ENCODE data around the gene PRKAR1B. TPM values are rescaled to one million over a fixed set of nuclear protein-coding genes. Genes with fewer than 3 reads are reported as not detected.

Gene PRKAR1B
- total RNA-seq, 1 donor from 2014 or later: 11.8 TPM

DNA sequence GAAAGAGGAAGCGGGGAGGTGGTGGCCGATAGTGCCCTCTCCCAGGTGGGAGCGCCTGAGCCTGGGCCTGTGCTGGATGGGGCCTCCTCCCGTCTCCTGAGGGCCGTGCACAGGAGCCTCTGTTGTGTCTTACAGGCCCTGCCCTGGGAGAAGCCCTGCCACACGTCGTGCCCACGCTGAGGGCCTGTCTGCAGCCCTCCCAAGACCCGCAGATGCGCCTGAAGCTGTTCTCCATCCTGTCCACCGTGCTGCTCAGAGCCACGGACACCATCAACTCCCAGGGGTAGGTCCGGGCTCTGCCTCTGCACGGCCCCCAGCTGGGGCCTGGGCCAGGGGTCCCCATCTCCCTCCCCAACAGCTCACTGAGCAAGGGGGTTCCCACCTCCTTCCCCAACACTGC lies 43.3 kb upstream of the PRKAR1B start:
- Histone ChIP-seq H3K9ac (no peak overlapping the region), H3K4me2 (no peak overlapping the region), H3K4me3 (no peak overlapping the region), H3K27ac (no peak overlapping the region), H3K9me3 (ENCODE audit: low read depth) (no peaks in the 10 kb centered on the region), H3F3A (ENCODE audit: low read depth) (peaks cover 6% of the 10 kb centered on the region), H4K20me1 (ENCODE audit: low read depth) (no peaks in the 10 kb centered on the region), H3K4me1 (no peaks in the 10 kb centered on the region), H2AFZ (replicated peaks) (no peak overlapping the region), H3K36me3 (no peaks in the 10 kb centered on the region), H3K27me3 (no peaks in the 10 kb centered on the region), H3K79me2 (ENCODE audit: low read depth) (no peaks in the 10 kb centered on the region)
- Mint-ChIP-seq H3K36me3 (peaks cover 18% of the 10 kb centered on the region), H3K4me3 (no peak overlapping the region), H3K27me3 (ENCODE audit: insufficient read depth, low read depth) (peaks cover 3% of the 10 kb centered on the region), H3K27ac (no peak overlapping the region), H3K4me1 (no peaks in the 10 kb centered on the region), H3K9me3 (peaks cover 2% of the 10 kb centered on the region)
- no peak for DNase-seq (ENCODE audit: low spot score)
- TF ChIP-seq EZH2phosphoT487 (IDR thresholded peaks at IDR 0.05): no peak
- TF ChIP-seq, protein P1, sequence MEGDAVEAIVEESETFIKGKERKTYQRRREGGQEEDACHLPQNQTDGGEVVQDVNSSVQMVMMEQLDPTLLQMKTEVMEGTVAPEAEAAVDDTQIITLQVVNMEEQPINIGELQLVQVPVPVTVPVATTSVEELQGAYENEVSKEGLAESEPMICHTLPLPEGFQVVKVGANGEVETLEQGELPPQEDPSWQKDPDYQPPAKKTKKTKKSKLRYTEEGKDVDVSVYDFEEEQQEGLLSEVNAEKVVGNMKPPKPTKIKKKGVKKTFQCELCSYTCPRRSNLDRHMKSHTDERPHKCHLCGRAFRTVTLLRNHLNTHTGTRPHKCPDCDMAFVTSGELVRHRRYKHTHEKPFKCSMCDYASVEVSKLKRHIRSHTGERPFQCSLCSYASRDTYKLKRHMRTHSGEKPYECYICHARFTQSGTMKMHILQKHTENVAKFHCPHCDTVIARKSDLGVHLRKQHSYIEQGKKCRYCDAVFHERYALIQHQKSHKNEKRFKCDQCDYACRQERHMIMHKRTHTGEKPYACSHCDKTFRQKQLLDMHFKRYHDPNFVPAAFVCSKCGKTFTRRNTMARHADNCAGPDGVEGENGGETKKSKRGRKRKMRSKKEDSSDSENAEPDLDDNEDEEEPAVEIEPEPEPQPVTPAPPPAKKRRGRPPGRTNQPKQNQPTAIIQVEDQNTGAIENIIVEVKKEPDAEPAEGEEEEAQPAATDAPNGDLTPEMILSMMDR (IDR thresholded peaks at IDR 0.05): no peak
- TF ChIP-seq EZH2 (IDR thresholded peaks at IDR 0.05): no peak

DNA sequence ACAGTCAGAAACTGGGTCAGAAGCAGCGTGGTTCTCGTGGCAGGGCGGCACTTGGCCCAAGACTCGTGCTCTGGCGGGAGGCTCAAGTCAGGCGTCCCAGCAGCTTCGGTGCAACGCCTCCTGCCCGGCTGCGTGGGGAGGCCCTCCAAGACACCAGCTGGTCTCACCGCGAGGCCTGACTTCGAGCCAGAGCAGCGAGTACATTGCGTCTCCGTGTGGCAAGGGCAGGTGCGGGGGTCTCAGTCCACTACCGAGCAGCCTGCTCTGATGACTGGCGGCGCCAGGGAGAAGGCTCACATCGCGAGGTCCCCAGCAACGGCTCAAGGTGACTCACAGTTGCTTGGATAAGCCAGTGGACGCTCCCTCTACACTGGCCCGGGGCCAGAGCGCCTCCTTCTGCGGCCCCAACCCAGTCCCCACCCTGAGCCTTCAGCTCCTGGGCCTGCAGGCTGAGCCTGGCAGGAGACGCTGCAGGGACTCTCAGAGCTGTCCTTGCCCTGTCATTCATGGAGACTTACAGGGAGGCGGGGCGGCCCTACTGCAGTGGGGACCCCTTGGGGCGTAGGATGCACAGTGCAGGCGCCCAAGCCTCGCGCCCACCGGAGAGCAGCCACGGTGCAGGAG lies 41.9 kb upstream of the PRKAR1B start:
- DNase-seq (ENCODE audit: low spot score): peak; percentile 68
- Histone ChIP-seq H3K9ac (no peak overlapping the region), H3K4me3 (no peak overlapping the region), H3K4me1 (no peaks in the 10 kb centered on the region), H3K36me3 (no peaks in the 10 kb centered on the region), H3K27ac (no peak overlapping the region), H3F3A (ENCODE audit: low read depth) (peaks cover 2% of the 10 kb centered on the region), H4K20me1 (ENCODE audit: low read depth) (no peaks in the 10 kb centered on the region), H2AFZ (replicated peaks) (no peak overlapping the region), H3K9me3 (ENCODE audit: low read depth) (no peaks in the 10 kb centered on the region), H3K79me2 (ENCODE audit: low read depth) (no peaks in the 10 kb centered on the region), H3K4me2 (no peak overlapping the region), H3K27me3 (no peaks in the 10 kb centered on the region)
- TF ChIP-seq EZH2phosphoT487 (IDR thresholded peaks at IDR 0.05): no peak
- TF ChIP-seq, protein P1 (IDR thresholded peaks at IDR 0.05): peak; percentile 39
- TF ChIP-seq EZH2 (IDR thresholded peaks at IDR 0.05): no peak
- H3K9me3 Mint-ChIP-seq: peaks cover 2% of the 10 kb centered on the region
- peaks cover 19% of the 10 kb centered on the region for H3K36me3 Mint-ChIP-seq
- peaks cover 5% of the 10 kb centered on the region for H3K27me3 Mint-ChIP-seq (ENCODE audit: insufficient read depth, low read depth)
- H3K4me3 Mint-ChIP-seq: no peak overlapping the region
- H3K4me1 Mint-ChIP-seq: no peaks in the 10 kb centered on the region
- H3K27ac Mint-ChIP-seq: no peak overlapping the region

DNA sequence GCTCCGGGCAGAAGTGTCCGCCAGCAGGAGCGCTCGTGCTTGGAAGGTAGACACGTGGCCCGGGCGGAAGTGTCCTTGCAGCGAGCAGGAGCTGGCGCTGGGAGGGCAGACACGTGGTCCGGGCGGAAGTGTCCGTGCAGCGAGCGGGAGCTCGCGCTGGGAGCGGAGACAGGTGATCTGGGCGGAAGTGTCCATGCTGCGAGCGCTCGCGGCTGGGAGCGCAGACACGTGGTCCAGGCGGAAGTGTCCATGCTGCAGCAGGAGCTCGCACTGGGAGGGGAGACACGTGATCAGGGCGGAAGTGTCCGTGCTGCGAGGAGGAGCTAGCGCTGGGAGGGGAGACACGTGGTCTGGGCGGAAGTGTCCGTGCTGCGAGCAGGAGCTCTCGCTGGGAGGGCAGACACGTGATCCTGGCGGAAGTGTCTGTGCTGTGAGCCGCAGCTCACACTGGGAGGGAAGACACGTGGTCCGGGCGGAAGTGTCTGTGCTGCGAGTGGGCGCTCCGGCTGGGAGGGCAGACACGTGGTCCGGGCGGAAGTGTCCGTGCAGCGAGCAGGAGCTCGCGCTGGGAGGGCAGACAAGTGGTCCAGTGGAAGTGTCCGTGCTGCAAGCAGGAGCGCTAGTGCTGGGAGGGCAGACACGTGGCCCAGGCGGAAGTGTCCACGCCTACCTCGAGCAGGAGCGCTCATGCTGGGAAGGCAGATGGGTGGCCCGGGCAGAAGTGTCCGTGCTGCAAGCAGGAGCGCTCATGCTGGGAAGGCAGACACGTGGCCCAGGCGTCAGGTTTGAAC lies 41.1 kb upstream of the PRKAR1B start:
- no peaks in the 10 kb centered on the region for H4K20me1 ChIP-seq (ENCODE audit: low read depth)
- no peaks in the 10 kb centered on the region for H3K79me2 ChIP-seq (ENCODE audit: low read depth)
- TF ChIP-seq, protein P1 (IDR thresholded peaks at IDR 0.05): no peak
- TF ChIP-seq EZH2phosphoT487 (IDR thresholded peaks at IDR 0.05): no peak
- no peak for TF ChIP-seq EZH2 (IDR thresholded peaks at IDR 0.05)
- no peaks in the 10 kb centered on the region for H3K27me3 ChIP-seq
- no peak overlapping the region for H3K4me2 ChIP-seq
- H3K9me3 Mint-ChIP-seq: peaks cover 2% of the 10 kb centered on the region
- H3K4me3 ChIP-seq: no peak overlapping the region
- H2AFZ ChIP-seq (replicated peaks): no peak overlapping the region
- H3K27ac Mint-ChIP-seq: no peak overlapping the region
- H3K36me3 Mint-ChIP-seq: peaks cover 21% of the 10 kb centered on the region
- H3K27me3 Mint-ChIP-seq (ENCODE audit: insufficient read depth, low read depth): peaks cover 5% of the 10 kb centered on the region
- no peak overlapping the region for H3K4me3 Mint-ChIP-seq
- no peak overlapping the region for H3K9ac ChIP-seq
- H3K4me1 ChIP-seq: no peaks in the 10 kb centered on the region
- no peaks in the 10 kb centered on the region for H3F3A ChIP-seq (ENCODE audit: low read depth)
- no peaks in the 10 kb centered on the region for H3K4me1 Mint-ChIP-seq
- no peak for DNase-seq (ENCODE audit: low spot score)
- no peaks in the 10 kb centered on the region for H3K9me3 ChIP-seq (ENCODE audit: low read depth)
- no peaks in the 10 kb centered on the region for H3K36me3 ChIP-seq
- H3K27ac ChIP-seq: no peak overlapping the region
